Ovary (tissue), 3 donors: Measurements from ENCODE around the gene GREM2.

Experiments used
- CTCF ChIP-seq, 3 donors: fragments of 450-650 bp in 2 of 3; fragments of 200-600 bp in 1 of 3; IDR thresholded peaks; one replicate each; pipeline versions ENCODE4 v1.5.1 to v1.8.0; 2016 to 2022; ENCODE audit warnings: antibody characterized with exemption in 3 of 3, mild to moderate bottlenecking in 1 of 3
- POLR2A ChIP-seq: fragments of 450-650 bp; IDR thresholded peaks from one replicate; pipeline ENCODE4 v1.6.1; 2017; ENCODE audit warnings: antibody characterized with exemption, mild to moderate bottlenecking, moderate library complexity
- donor health status: DM: no; HTN: no; CAD: no.

GRCh38 chr1:240559781-240560180 is 52.2 kb downstream of the GREM2 start:
- TF ChIP-seq CTCF (IDR thresholded peaks at IDR 0.05) (no peak), POLR2A (no peak)
